Panc1 (cell line): ENCODE results near the gene EPHX1. TPM values are rescaled to one million over a fixed set of nuclear protein-coding genes. Genes with fewer than 3 reads are reported as not detected.

Source experiments
- ATAC-seq: fragments of 200-7000 bp; cut with Tn5 transposase; 2 replicates; pipeline ENCODE4 v1.9.1; 2020; ENCODE audit warnings: mild to moderate bottlenecking, moderate library complexity
- BruUV-seq: library from RNA; stranded (reverse); fragments of 400-500 nt; replicated peaks from 2 replicates; lab custom pipeline; 2021; lab: Mats Ljungman, UMichigan
- CTCF ChIA-PET: fragments of 300-600 bp; sonication (Branson Sonifier 250); formaldehyde crosslinking; loops from one replicate; lab custom pipeline; 2022; ENCODE audit warnings: antibody characterized with exemption; lab: Charles Lee
- POLR2A ChIA-PET: fragments of 300-600 bp; sonication (Branson Sonifier 250); formaldehyde crosslinking; loops from one replicate; lab custom pipeline; 2022; ENCODE audit warnings: antibody characterized with exemption; lab: Charles Lee
- DNase-seq: peaks from one replicate; pipeline ENCODE4 v3.0.0-alpha.2; 2010; ENCODE audit warnings: low read depth, low spot score
- H3K27ac ChIP-seq: 2 replicates; pipeline ENCODE4 v1.5.1; 2011; ENCODE audit warnings: mild to moderate bottlenecking, low read length, inconsistent platforms
- H3K27me3 ChIP-seq: fragments of 200-500 bp; sonication (Bioruptor generic); 2 replicates; pipeline ENCODE4 v1.6.0; 2014; ENCODE audit warnings: low read length, inconsistent platforms; ENCODE audit not compliant: control insufficient read depth, insufficient read depth
- H3K36me3 ChIP-seq: fragments of 200-500 bp; sonication (Bioruptor generic); 2 replicates; pipeline ENCODE4 v1.5.1; 2014; ENCODE audit warnings: inconsistent platforms, mild to moderate bottlenecking, low read length, moderate library complexity; ENCODE audit not compliant: control insufficient read depth, insufficient read depth
- H3K4me1 ChIP-seq: 2 replicates; pipeline ENCODE4 v1.5.1; 2011; ENCODE audit warnings: inconsistent platforms, mild to moderate bottlenecking, low read length, moderate library complexity; ENCODE audit not compliant: control insufficient read depth, insufficient read depth
- H3K4me3 ChIP-seq, 2 experiments: 2 replicates each; pipeline ENCODE4 v1.5.1; 2011 to 2012; ENCODE audit warnings: low read depth in 2 of 2, low read length in 2 of 2, mild to moderate bottlenecking in 2 of 2, inconsistent platforms in 1 of 2, moderate library complexity in 1 of 2
- H3K9me3 ChIP-seq: fragments of 200-500 bp; sonication (Bioruptor generic); 2 replicates; pipeline ENCODE4 v1.5.1; 2014; ENCODE audit warnings: low read depth, mild to moderate bottlenecking, inconsistent platforms, low read length, moderate library complexity; ENCODE audit not compliant: control insufficient read depth, insufficient read depth
- POLR2AphosphoS5 ChIP-seq: IDR thresholded peaks from 2 replicates; pipeline ENCODE4 v1.6.1; 2012; ENCODE audit warnings: mild to moderate bottlenecking, low read depth, low read length, moderate library complexity
- SIN3A ChIP-seq: IDR thresholded peaks from 2 replicates; pipeline ENCODE4 v1.6.1; 2012; ENCODE audit warnings: low read depth, mild to moderate bottlenecking, low read length, moderate library complexity, borderline replicate concordance; ENCODE audit not compliant: insufficient read depth
- TCF7L2 ChIP-seq: IDR thresholded peaks from 2 replicates; pipeline ENCODE4 v1.6.1; 2011; ENCODE audit warnings: mild to moderate bottlenecking, low read depth, low read length, inconsistent platforms
- in situ Hi-C: cut with HindIII; loops from 2 replicates; pipeline ENCODE4 v1.10.0; 2016; ENCODE audit warnings: low sequenced_read_pairs, low pct_unique_long_range_greater_than_20kb
- intact Hi-C: fragments of 100-400 bp; cut with micrococcal nuclease; formaldehyde crosslinking; loops from one replicate; pipeline ENCODE4 v1.10.0; 2022; ENCODE audit not compliant: unreplicated experiment
- total RNA-seq: library from RNA; stranded (reverse); gene quantifications from one replicate; pipeline ENCODE4 v1.2.1, GENCODE V29; 2021; ENCODE audit not compliant: unreplicated experiment
- TF ChIP-seq, protein P1 (sequence below), 2 experiments: IDR thresholded peaks; 2 replicates each; pipeline ENCODE4 v1.6.1; 2011 to 2012; ENCODE audit warnings: low read depth in 2 of 2, control low read depth in 1 of 2, low read length in 1 of 2, mild to moderate bottlenecking in 1 of 2, moderate library complexity in 1 of 2; ENCODE audit not compliant: insufficient read depth in 1 of 2
- TF ChIP-seq, protein P2 (sequence below): fragments of 450-650 bp; IDR thresholded peaks from 2 replicates; pipeline ENCODE4 v1.5.1; 2017; ENCODE audit warnings: mild to moderate bottlenecking

EPHX1 gene
- total RNA-seq, 1 experiment from 2014 or later = 76.4 TPM

DNA sequence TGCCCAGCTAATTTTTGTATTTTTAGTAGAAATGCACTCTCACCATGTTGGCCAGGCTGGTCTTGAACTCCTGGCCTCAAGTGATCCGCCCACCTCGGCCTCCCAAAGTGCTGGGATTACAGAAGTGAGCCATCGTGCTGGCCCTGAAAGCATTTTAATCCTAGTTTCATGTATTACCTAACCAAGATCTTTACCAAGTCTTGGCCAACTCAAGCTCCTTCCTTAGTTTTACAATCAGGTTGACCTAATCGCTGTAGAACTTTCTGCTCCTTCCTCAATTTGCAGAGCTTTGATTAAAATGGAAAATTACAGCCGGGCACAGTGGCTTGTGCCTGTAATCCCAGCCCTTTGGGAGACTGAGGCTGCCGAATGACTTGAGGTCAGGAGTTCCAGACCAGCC, 75.4 kb downstream of the EPHX1 start:
- TF ChIP-seq, protein P1, sequence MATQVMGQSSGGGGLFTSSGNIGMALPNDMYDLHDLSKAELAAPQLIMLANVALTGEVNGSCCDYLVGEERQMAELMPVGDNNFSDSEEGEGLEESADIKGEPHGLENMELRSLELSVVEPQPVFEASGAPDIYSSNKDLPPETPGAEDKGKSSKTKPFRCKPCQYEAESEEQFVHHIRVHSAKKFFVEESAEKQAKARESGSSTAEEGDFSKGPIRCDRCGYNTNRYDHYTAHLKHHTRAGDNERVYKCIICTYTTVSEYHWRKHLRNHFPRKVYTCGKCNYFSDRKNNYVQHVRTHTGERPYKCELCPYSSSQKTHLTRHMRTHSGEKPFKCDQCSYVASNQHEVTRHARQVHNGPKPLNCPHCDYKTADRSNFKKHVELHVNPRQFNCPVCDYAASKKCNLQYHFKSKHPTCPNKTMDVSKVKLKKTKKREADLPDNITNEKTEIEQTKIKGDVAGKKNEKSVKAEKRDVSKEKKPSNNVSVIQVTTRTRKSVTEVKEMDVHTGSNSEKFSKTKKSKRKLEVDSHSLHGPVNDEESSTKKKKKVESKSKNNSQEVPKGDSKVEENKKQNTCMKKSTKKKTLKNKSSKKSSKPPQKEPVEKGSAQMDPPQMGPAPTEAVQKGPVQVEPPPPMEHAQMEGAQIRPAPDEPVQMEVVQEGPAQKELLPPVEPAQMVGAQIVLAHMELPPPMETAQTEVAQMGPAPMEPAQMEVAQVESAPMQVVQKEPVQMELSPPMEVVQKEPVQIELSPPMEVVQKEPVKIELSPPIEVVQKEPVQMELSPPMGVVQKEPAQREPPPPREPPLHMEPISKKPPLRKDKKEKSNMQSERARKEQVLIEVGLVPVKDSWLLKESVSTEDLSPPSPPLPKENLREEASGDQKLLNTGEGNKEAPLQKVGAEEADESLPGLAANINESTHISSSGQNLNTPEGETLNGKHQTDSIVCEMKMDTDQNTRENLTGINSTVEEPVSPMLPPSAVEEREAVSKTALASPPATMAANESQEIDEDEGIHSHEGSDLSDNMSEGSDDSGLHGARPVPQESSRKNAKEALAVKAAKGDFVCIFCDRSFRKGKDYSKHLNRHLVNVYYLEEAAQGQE (IDR thresholded peaks at IDR 0.05; ENCODE audit: insufficient read depth in 1 of 2, low read depth in 2 of 2, low read length in 1 of 2) = no peak
- TF ChIP-seq SIN3A (no peak), POLR2AphosphoS5 (no peak), TCF7L2 (no peak)
- TF ChIP-seq, protein P2, sequence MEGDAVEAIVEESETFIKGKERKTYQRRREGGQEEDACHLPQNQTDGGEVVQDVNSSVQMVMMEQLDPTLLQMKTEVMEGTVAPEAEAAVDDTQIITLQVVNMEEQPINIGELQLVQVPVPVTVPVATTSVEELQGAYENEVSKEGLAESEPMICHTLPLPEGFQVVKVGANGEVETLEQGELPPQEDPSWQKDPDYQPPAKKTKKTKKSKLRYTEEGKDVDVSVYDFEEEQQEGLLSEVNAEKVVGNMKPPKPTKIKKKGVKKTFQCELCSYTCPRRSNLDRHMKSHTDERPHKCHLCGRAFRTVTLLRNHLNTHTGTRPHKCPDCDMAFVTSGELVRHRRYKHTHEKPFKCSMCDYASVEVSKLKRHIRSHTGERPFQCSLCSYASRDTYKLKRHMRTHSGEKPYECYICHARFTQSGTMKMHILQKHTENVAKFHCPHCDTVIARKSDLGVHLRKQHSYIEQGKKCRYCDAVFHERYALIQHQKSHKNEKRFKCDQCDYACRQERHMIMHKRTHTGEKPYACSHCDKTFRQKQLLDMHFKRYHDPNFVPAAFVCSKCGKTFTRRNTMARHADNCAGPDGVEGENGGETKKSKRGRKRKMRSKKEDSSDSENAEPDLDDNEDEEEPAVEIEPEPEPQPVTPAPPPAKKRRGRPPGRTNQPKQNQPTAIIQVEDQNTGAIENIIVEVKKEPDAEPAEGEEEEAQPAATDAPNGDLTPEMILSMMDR = no peak
- Histone ChIP-seq H3K4me3 (no peak overlapping the region), H3K27me3 (no peaks in the 10 kb centered on the region), H3K36me3 (no peaks in the 10 kb centered on the region; the same call in 1 of the 2 replicates), H3K4me1 (peaks cover 15% of the 10 kb centered on the region), H3K9me3 (no peaks in the 10 kb centered on the region), H3K27ac (no peak overlapping the region)
- no TSS peak for BruUV-seq
- DNase-seq (no peak), ATAC-seq (no peak)
- ChIA-PET POLR2A (no interaction called here), CTCF (interaction anchor here (0.7 kb wide), 1 partner anchor 1733 kb away, joined by 3 read pairs; no protein-coding TSS in a partner anchor)
- in situ Hi-C loops = no loop called here
- intact Hi-C loops = no loop called here

DNA sequence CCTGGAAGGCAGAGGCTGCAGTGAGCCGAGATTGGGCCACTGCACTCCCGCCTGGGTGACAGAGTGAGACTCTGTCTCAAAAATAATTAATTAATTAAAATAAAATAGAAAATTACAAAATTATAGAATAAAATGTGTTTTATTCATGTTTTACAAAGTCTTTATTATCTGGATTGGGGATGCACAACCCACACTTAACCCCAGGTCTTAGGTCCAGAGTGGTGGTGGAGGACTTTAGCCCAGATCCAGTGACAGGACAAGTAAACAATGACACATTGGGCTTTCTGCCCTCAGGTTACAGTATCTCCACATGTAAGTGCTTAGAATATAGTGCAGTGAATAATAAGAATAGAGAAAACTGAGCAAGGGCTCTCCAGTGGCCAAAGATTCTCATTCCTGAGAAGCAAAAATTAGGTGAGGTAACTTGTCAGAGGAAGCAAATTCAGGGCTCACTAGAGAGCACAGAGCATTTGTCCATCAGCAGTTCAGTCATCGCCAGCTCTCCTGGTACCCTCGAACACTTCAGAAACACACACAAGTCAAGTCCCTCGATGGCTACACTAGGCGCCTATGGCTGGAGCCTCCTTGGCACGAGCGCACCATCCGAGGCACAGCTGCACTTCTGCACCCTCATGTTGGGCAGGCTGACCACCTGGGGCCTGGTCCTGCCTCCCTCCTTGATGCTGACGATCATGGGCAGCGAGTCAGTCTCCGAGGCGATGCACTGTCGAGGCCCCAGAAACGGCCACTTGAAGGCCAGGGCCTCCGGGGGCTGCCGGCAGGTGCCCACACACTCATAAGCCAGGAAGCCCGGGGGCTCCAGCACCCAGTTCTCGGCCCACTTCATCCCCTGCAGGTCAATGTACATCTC, 76.5 kb downstream of the EPHX1 start:
- in situ Hi-C loops = no loop called here
- H3K27ac ChIP-seq = no peak overlapping the region
- CTCF ChIA-PET = interaction anchor here (0.7 kb wide), 1 partner anchor 1734 kb away, joined by 3 read pairs; no protein-coding TSS in a partner anchor

More for the DNA sequence above, 76.5 kb downstream of the EPHX1 start:
- Histone ChIP-seq H3K9me3 (no peaks in the 10 kb centered on the region), H3K27me3 (no peaks in the 10 kb centered on the region), H3K4me1 (peaks cover 4% of the 10 kb centered on the region), H3K4me3 (no peak overlapping the region), H3K36me3 (no peaks in the 10 kb centered on the region; the same call in 1 of the 2 replicates)
- TF ChIP-seq, protein P1 (IDR thresholded peaks at IDR 0.05; ENCODE audit: insufficient read depth in 1 of 2, low read depth in 2 of 2, low read length in 1 of 2) = no peak
- TF ChIP-seq TCF7L2 (no peak), SIN3A (no peak)
- intact Hi-C loops = no loop called here
- no TSS peak for BruUV-seq
- ATAC-seq (no peak), DNase-seq (no peak)
- POLR2A ChIA-PET = no interaction called here
